Fibroblast of lung (primary cell): Measurements from ENCODE around the gene GADL1. TPM values are rescaled to one million over a fixed set of nuclear protein-coding genes. Genes with fewer than 3 reads are reported as not detected.

Source experiments
- DNase-seq, 2 donors: peaks; one replicate each; pipeline versions ENCODE4 v3.0.0 to v3.0.0-alpha.2; 2010; ENCODE audit warnings: low read depth in 2 of 2
- H2AFZ ChIP-seq: 2 replicates; pipeline ENCODE4 v1.5.1; 2012; ENCODE audit warnings: low read length, control low read depth, inconsistent platforms
- H3K27ac ChIP-seq: 2 replicates; pipeline ENCODE4 v1.5.1; 2011; ENCODE audit warnings: low read length, control low read depth; ENCODE audit not compliant: insufficient read depth
- H3K27me3 ChIP-seq: 2 replicates; pipeline ENCODE4 v1.5.1; 2011; ENCODE audit warnings: mild to moderate bottlenecking, low read length; ENCODE audit not compliant: control insufficient read depth, insufficient read depth
- H3K36me3 ChIP-seq: 2 replicates; pipeline ENCODE4 v1.5.1; 2011; ENCODE audit warnings: low read length; ENCODE audit not compliant: control insufficient read depth, insufficient read depth
- H3K4me1 ChIP-seq: 2 replicates; pipeline ENCODE4 v1.5.1; 2011; ENCODE audit warnings: low read length; ENCODE audit not compliant: control insufficient read depth, insufficient read depth; ENCODE audit errors: extremely low read depth
- H3K4me2 ChIP-seq: 2 replicates; pipeline ENCODE4 v1.5.1; 2011; ENCODE audit warnings: low read length, control low read depth; ENCODE audit not compliant: insufficient read depth; ENCODE audit errors: extremely low read depth
- H3K4me3 ChIP-seq, 4 experiments: fragments of 200-600 bp in 1 of 4; sonication (generic) in 1 of 4; replicated peaks in 1 of 4; 2 replicates each; pipeline ENCODE4 v1.5.1; 2011 to 2016; ENCODE audit warnings: low read length in 4 of 4, low read depth in 3 of 4, mild to moderate bottlenecking in 3 of 4, control low read depth in 2 of 4, inconsistent platforms in 1 of 4, mixed read lengths in 1 of 4; ENCODE audit not compliant: insufficient read depth in 1 of 4; ENCODE audit errors: control extremely low read depth in 1 of 4
- H3K79me2 ChIP-seq: 2 replicates; pipeline ENCODE4 v1.5.1; 2012; ENCODE audit warnings: mild to moderate bottlenecking, low read length, inconsistent platforms; ENCODE audit not compliant: control insufficient read depth, insufficient read depth
- H3K9ac ChIP-seq: 2 replicates; pipeline ENCODE4 v1.5.1; 2011; ENCODE audit warnings: mild to moderate bottlenecking, low read length, control low read depth; ENCODE audit not compliant: insufficient read depth
- H3K9me3 ChIP-seq: 2 replicates; pipeline ENCODE4 v1.5.1; 2012; ENCODE audit warnings: low read depth, low read length; ENCODE audit not compliant: control insufficient read depth, insufficient read depth
- H4K20me1 ChIP-seq: 2 replicates; pipeline ENCODE4 v1.5.1; 2011; ENCODE audit warnings: low read length; ENCODE audit not compliant: control insufficient read depth, insufficient read depth; ENCODE audit errors: extremely low read depth
- EZH2 ChIP-seq: IDR thresholded peaks from 2 replicates; pipeline ENCODE4 v1.5.1; 2012; ENCODE audit warnings: low read length, control low read depth, mild to moderate bottlenecking; ENCODE audit errors: missing control alignments
- polyA plus RNA-seq, 2 donors: library from polyadenylated mRNA; depleted of rRNA in 1 of 2; stranded (reverse) in 1 of 2; unstranded in 1 of 2; fragments of >200 nt; gene quantifications; 2 replicates each; pipeline ENCODE4 v1.2.1, GENCODE V29; 2011 to 2012; ENCODE audit warnings: missing spikeins in 1 of 2
- total RNA-seq: library from RNA; depleted of rRNA; stranded (reverse); fragments of >200 nt; gene quantifications from 2 replicates; pipeline ENCODE4 v1.2.1, GENCODE V29; 2014
- TF ChIP-seq, protein P1 (sequence below), 2 donors: IDR thresholded peaks in 1 of 2; conservative IDR thresholded peaks in 1 of 2; 1 replicate in 1 of 2; 2 replicates in 1 of 2; pipeline ENCODE4 v1.5.1; 2011 to 2012; ENCODE audit warnings: low read length in 2 of 2, control low read depth in 1 of 2, inconsistent platforms in 1 of 2, low read depth in 1 of 2, mild to moderate bottlenecking in 1 of 2

Gene GADL1
- total and polyA plus RNA-seq, 2 donors (not counting 1 experiment from before 2014, with no cell fraction given) = 0.18 to 3.6 TPM

DNA sequence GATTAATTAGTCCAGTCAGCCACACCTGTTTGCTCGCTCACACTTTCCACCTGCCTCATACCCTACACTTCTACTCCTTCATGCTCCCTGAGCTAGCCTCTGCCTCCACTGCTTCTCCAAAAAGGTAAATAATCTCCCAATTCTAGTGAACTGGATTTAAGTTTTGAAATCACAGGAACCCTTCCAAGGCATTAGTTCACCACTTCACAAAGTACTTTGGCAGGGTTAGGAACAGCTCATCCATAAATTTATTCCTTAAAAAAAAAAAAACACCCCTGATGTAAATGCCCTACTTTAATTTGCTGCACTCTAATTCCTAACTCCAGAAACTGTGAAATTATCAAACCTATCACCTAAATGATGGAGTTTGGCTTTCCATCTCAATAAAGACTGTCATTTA is 58.3 kb downstream of the GADL1 start:
- H3K4me3 ChIP-seq = no peak overlapping the region
- no peak overlapping the region for H3K9ac ChIP-seq
- DNase-seq = no peak
- no peaks in the 10 kb centered on the region for H3K27me3 ChIP-seq
- H3K79me2 ChIP-seq = no peaks in the 10 kb centered on the region
- no peak overlapping the region for H2AFZ ChIP-seq
- no peaks in the 10 kb centered on the region for H3K9me3 ChIP-seq
- no peak overlapping the region for H3K4me2 ChIP-seq
- H3K27ac ChIP-seq = no peak overlapping the region
- H4K20me1 ChIP-seq = no peaks in the 10 kb centered on the region
- TF ChIP-seq, protein P1, sequence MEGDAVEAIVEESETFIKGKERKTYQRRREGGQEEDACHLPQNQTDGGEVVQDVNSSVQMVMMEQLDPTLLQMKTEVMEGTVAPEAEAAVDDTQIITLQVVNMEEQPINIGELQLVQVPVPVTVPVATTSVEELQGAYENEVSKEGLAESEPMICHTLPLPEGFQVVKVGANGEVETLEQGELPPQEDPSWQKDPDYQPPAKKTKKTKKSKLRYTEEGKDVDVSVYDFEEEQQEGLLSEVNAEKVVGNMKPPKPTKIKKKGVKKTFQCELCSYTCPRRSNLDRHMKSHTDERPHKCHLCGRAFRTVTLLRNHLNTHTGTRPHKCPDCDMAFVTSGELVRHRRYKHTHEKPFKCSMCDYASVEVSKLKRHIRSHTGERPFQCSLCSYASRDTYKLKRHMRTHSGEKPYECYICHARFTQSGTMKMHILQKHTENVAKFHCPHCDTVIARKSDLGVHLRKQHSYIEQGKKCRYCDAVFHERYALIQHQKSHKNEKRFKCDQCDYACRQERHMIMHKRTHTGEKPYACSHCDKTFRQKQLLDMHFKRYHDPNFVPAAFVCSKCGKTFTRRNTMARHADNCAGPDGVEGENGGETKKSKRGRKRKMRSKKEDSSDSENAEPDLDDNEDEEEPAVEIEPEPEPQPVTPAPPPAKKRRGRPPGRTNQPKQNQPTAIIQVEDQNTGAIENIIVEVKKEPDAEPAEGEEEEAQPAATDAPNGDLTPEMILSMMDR (conservative IDR thresholded peaks at IDR 0.05 in 1 of 2, IDR thresholded peaks at IDR 0.05 in 1 of 2; ENCODE audit: low read depth in 1 of 2, low read length in 2 of 2) = no peak
- TF ChIP-seq EZH2 = no peak
- H3K36me3 ChIP-seq = no peaks in the 10 kb centered on the region
- no peaks in the 10 kb centered on the region for H3K4me1 ChIP-seq

GRCh38 chr3:30835667-30836066 is 58.8 kb downstream of the GADL1 start:
- no peak overlapping the region for H3K9ac ChIP-seq
- DNase-seq = no peak
- TF ChIP-seq, protein P1 (conservative IDR thresholded peaks at IDR 0.05 in 1 of 2, IDR thresholded peaks at IDR 0.05 in 1 of 2; ENCODE audit: low read depth in 1 of 2, low read length in 2 of 2) = no peak
- no peak for TF ChIP-seq EZH2
- no peaks in the 10 kb centered on the region for H3K4me1 ChIP-seq
- no peak overlapping the region for H3K4me2 ChIP-seq
- H2AFZ ChIP-seq = no peak overlapping the region
- H3K79me2 ChIP-seq = no peaks in the 10 kb centered on the region
- H3K9me3 ChIP-seq = no peaks in the 10 kb centered on the region
- no peaks in the 10 kb centered on the region for H3K27me3 ChIP-seq
- H3K4me3 ChIP-seq = no peak overlapping the region
- H4K20me1 ChIP-seq = no peaks in the 10 kb centered on the region
- H3K36me3 ChIP-seq = no peaks in the 10 kb centered on the region
- H3K27ac ChIP-seq = no peak overlapping the region

- Histone ChIP-seq H3K4me2 (no peak overlapping the region), H3K27ac (no peak overlapping the region), H4K20me1 (no peaks in the 10 kb centered on the region), H3K9ac (no peak overlapping the region), H3K4me3 (no peak overlapping the region), H3K27me3 (no peaks in the 10 kb centered on the region), H3K4me1 (no peaks in the 10 kb centered on the region), H3K79me2 (no peaks in the 10 kb centered on the region), H3K36me3 (no peaks in the 10 kb centered on the region), H3K9me3 (no peaks in the 10 kb centered on the region), H2AFZ (no peak overlapping the region)
- DNase-seq = no peak
- TF ChIP-seq, protein P1 (conservative IDR thresholded peaks at IDR 0.05 in 1 of 2, IDR thresholded peaks at IDR 0.05 in 1 of 2; ENCODE audit: low read depth in 1 of 2, low read length in 2 of 2) = no peak
- no peak for TF ChIP-seq EZH2
These were observed 61.4 kb downstream of the GADL1 start for GRCh38 chr3:30832961-30833575.
